SK-N-DZ (cell line): ENCODE results near the gene CYGB. TPM values are rescaled to one million over a fixed set of nuclear protein-coding genes. Genes with fewer than 3 reads are reported as not detected.

ENCODE experiments used
- DNase-seq: peaks from one replicate; pipeline ENCODE4 v3.0.0-alpha.2; 2015; ENCODE audit warnings: low spot score
- polyA plus RNA-seq, 2 experiments: library from polyadenylated mRNA; depleted of rRNA; stranded (reverse); fragments of >200 nt; gene quantifications; 2 replicates each; pipeline ENCODE4 v1.2.3, GENCODE V29; 2014

CYGB gene
- 0.93 and 4.2 TPM in 2 replicates for polyA plus RNA-seq (2014; cell fraction: cytosol; rRNA removed)
- 1.4 and 2.7 TPM in 2 replicates for polyA plus RNA-seq (2014; cell fraction: nucleus; rRNA removed)

GRCh38 chr17:76537578-76538280 lies at the start of gene CYGB:
CYGB (minus strand) TSS chr17:76537709; CDS start chr17:76537542, 167 bp downstream.
- DNase-seq: no peak

- DNase-seq: peak; percentile 82
Measured at GRCh38 chr17:76586741-76587487, 49.4 kb upstream of the CYGB start.

- DNase-seq: no peak
Measured at GRCh38 chr17:76585649-76586593, 48.4 kb upstream of the CYGB start, which contains the start of gene ST6GALNAC2. ST6GALNAC2 (minus strand) TSS chr17:76585860; CDS start chr17:76585808, 52 bp downstream.

GRCh38 chr17:76585033-76585648 lies 47.6 kb upstream of the CYGB start:
- no peak for DNase-seq

GRCh38 chr17:76584427-76585032 lies 47.0 kb upstream of the CYGB start:
- DNase-seq: no peak

GRCh38 chr17:76582660-76583059 lies 45.2 kb upstream of the CYGB start:
- no peak for DNase-seq

- no peak for DNase-seq
Measured at GRCh38 chr17:76581515-76581914, 44.0 kb upstream of the CYGB start.

GRCh38 chr17:76579281-76579680 lies 41.8 kb upstream of the CYGB start:
- DNase-seq: no peak

GRCh38 chr17:76578376-76578775 lies 40.9 kb upstream of the CYGB start:
- no peak for DNase-seq

- no peak for DNase-seq
Measured at GRCh38 chr17:76577876-76578275, 40.4 kb upstream of the CYGB start.

GRCh38 chr17:76576189-76576588 lies 38.7 kb upstream of the CYGB start:
- DNase-seq: no peak

- DNase-seq: no peak
Measured at GRCh38 chr17:76575570-76575969, 38.1 kb upstream of the CYGB start.

GRCh38 chr17:76574166-76574565 lies 36.7 kb upstream of the CYGB start:
- DNase-seq: no peak

- DNase-seq: no peak
Measured at GRCh38 chr17:76573096-76573495, 35.6 kb upstream of the CYGB start.

GRCh38 chr17:76572201-76572910 lies 34.8 kb upstream of the CYGB start:
- no peak for DNase-seq

- DNase-seq: no peak
Measured at GRCh38 chr17:76570877-76571471, 33.5 kb upstream of the CYGB start.

GRCh38 chr17:76570457-76570856 lies 32.9 kb upstream of the CYGB start:
- DNase-seq: no peak

- no peak for DNase-seq
Measured at GRCh38 chr17:76569607-76570279, 32.2 kb upstream of the CYGB start.

GRCh38 chr17:76568811-76569221 lies 31.3 kb upstream of the CYGB start:
- DNase-seq: no peak
